IMR-90 (cell line): ENCODE data around the gene QDPR. TPM values are rescaled to one million over a fixed set of nuclear protein-coding genes. Genes with fewer than 3 reads are reported as not detected.

Experiments used
- ATAC-seq: fragments of 200-7000 bp; cut with Tn5 transposase; 2 replicates; pipeline ENCODE4 v1.9.1; 2020; ENCODE audit warnings: low read depth, mild to moderate bottlenecking, moderate library complexity
- BruUV-seq: library from RNA; stranded (reverse); fragments of 400-500 nt; replicated peaks from 2 replicates; lab custom pipeline; 2021; lab: Mats Ljungman, UMichigan
- CTCF ChIA-PET: fragments of 300-600 bp; formaldehyde crosslinking; extraction: SDS; loops from one replicate; lab custom pipeline; 2021; ENCODE audit warnings: antibody characterized with exemption; lab: Yijun Ruan, JAX
- POLR2A ChIA-PET: fragments of 300-600 bp; sonication (Branson Sonifier 250); formaldehyde crosslinking; loops from one replicate; lab custom pipeline; 2022; ENCODE audit warnings: antibody characterized with exemption; ENCODE audit not compliant: unreplicated experiment; lab: Charles Lee
- DNase-seq: peaks from one replicate; pipeline ENCODE4 v3.0.0; 2013
- H2AFZ ChIP-seq: replicated peaks from 2 replicates; pipeline ENCODE3; 2013; ENCODE audit warnings: low read length, mild to moderate bottlenecking; ENCODE audit not compliant: poor library complexity
- H2AK5ac ChIP-seq: 2 replicates; pipeline ENCODE4 v1.6.1; 2013; ENCODE audit warnings: low read depth, low read length, inconsistent platforms
- H2AK9ac ChIP-seq: replicated peaks from 2 replicates; pipeline ENCODE3; 2013; ENCODE audit warnings: mild to moderate bottlenecking, low read depth, low read length, moderate library complexity; ENCODE audit not compliant: poor library complexity
- H2BK120ac ChIP-seq: 2 replicates; pipeline ENCODE4 v1.6.1; 2013; ENCODE audit warnings: low read depth, low read length, inconsistent platforms
- H2BK15ac ChIP-seq: 3 replicates; pipeline ENCODE4 v1.6.1; 2013; ENCODE audit warnings: low read depth, low read length, inconsistent platforms
- H2BK20ac ChIP-seq: 2 replicates; pipeline ENCODE4 v1.6.1; 2013; ENCODE audit warnings: low read depth, mild to moderate bottlenecking, inconsistent platforms, low read length, moderate library complexity
- H2BK5ac ChIP-seq: 2 replicates; pipeline ENCODE4 v1.6.1; 2013; ENCODE audit warnings: mild to moderate bottlenecking, low read depth, low read length, inconsistent platforms; ENCODE audit not compliant: poor library complexity, severe bottlenecking
- H3K14ac ChIP-seq: replicated peaks from 2 replicates; pipeline ENCODE4 v1.6.1; 2013; ENCODE audit warnings: low read depth, low read length, inconsistent platforms
- H3K18ac ChIP-seq: 2 replicates; pipeline ENCODE4 v1.6.1; 2013; ENCODE audit warnings: low read depth, low read length, control low read depth
- H3K23ac ChIP-seq: 2 replicates; pipeline ENCODE4 v1.6.1; 2013; ENCODE audit warnings: low read depth, low read length, inconsistent platforms
- H3K27ac ChIP-seq: 2 replicates; pipeline ENCODE4 v1.5.1; 2013; ENCODE audit warnings: mild to moderate bottlenecking, control low read depth, low read length; ENCODE audit not compliant: insufficient read depth
- H3K27me3 ChIP-seq: 2 replicates; pipeline ENCODE4 v1.6.1; 2013; ENCODE audit warnings: low read length; ENCODE audit not compliant: control insufficient read depth, insufficient read depth
- H3K36me3 ChIP-seq: 2 replicates; pipeline ENCODE4 v1.6.1; 2013; ENCODE audit warnings: low read length, mixed read lengths; ENCODE audit not compliant: control insufficient read depth, insufficient read depth
- H3K4ac ChIP-seq: 2 replicates; pipeline ENCODE4 v1.6.1; 2013; ENCODE audit warnings: low read depth, low read length, inconsistent platforms
- H3K4me1 ChIP-seq: 2 replicates; pipeline ENCODE4 v1.6.1; 2013; ENCODE audit warnings: low read length, mixed read lengths; ENCODE audit not compliant: control insufficient read depth, insufficient read depth
- H3K4me2 ChIP-seq: 2 replicates; pipeline ENCODE4 v1.6.1; 2013; ENCODE audit warnings: low read depth, mild to moderate bottlenecking, control low read depth, low read length, moderate library complexity
- H3K4me3 ChIP-seq: 2 replicates; pipeline ENCODE4 v1.5.1; 2013; ENCODE audit warnings: low read depth, mild to moderate bottlenecking, control low read depth, low read length, moderate library complexity; ENCODE audit not compliant: insufficient read depth
- H3K56ac ChIP-seq: 2 replicates; pipeline ENCODE4 v1.6.1; 2013; ENCODE audit warnings: low read length, inconsistent platforms; ENCODE audit not compliant: insufficient read depth; ENCODE audit errors: extremely low read depth
- H3K79me1 ChIP-seq, 2 experiments: 2 replicates each; pipeline ENCODE4 v1.6.1; 2013; ENCODE audit warnings: low read length in 2 of 2, inconsistent platforms in 1 of 2, low read depth in 1 of 2
- H3K9ac ChIP-seq: 2 replicates; pipeline ENCODE4 v1.6.1; 2013; ENCODE audit warnings: low read depth, low read length, control low read depth
- H3K9me1 ChIP-seq: 2 replicates; pipeline ENCODE4 v1.6.1; 2013; ENCODE audit warnings: low read length, inconsistent platforms; ENCODE audit not compliant: insufficient read depth
- H3K9me3 ChIP-seq: 2 replicates; pipeline ENCODE4 v1.6.1; 2013; ENCODE audit warnings: low read length; ENCODE audit not compliant: control insufficient read depth, insufficient read depth
- H4K20me1 ChIP-seq: 2 replicates; pipeline ENCODE4 v1.6.1; 2013; ENCODE audit warnings: low read length, inconsistent platforms; ENCODE audit not compliant: insufficient read depth
- H4K5ac ChIP-seq: 2 replicates; pipeline ENCODE4 v1.6.1; 2013; ENCODE audit warnings: mild to moderate bottlenecking, low read depth, low read length, control low read depth
- H4K8ac ChIP-seq, 2 experiments: 2 replicates each; pipeline ENCODE4 v1.6.1; 2013; ENCODE audit warnings: low read depth in 2 of 2, low read length in 2 of 2, control low read depth in 1 of 2, inconsistent platforms in 1 of 2
- H4K91ac ChIP-seq: 2 replicates; pipeline ENCODE4 v1.6.1; 2013; ENCODE audit warnings: low read depth, low read length, inconsistent platforms; ENCODE audit not compliant: insufficient read depth
- BHLHE40 ChIP-seq: fragments of 150-350 bp; IDR thresholded peaks from 2 replicates; pipeline ENCODE4 v1.6.1; 2016; ENCODE audit warnings: mild to moderate bottlenecking, low read depth, low read length
- CEBPB ChIP-seq: IDR thresholded peaks from 2 replicates; pipeline ENCODE4 v1.6.1; 2012; ENCODE audit warnings: low read depth, low read length, improper control_type of control experiment
- MAFK ChIP-seq: IDR thresholded peaks from 2 replicates; pipeline ENCODE4 v1.6.1; 2012; ENCODE audit warnings: low read depth, low read length, improper control_type of control experiment
- WGBS, 2 experiments: methylation state at CpG; one replicate each; pipeline versions ENCODE4 v1.1.5 to v1.1.7; 2013; ENCODE audit warnings: missing lambda C conversion rate in 2 of 2; ENCODE audit not compliant: insufficient read length in 1 of 2; ENCODE audit errors: extremely low coverage in 2 of 2; 5-methylcytosine and 5-hydroxymethylcytosine counted together
- dilution Hi-C: fragments of 300-500 bp; cut with HindIII; formaldehyde crosslinking; loops from one replicate; pipeline ENCODE4 v1.14.3; 2018; ENCODE audit warnings: low sequenced_read_pairs; ENCODE audit not compliant: unreplicated experiment
- in situ Hi-C: fragments of 300-500 bp; cut with MboI; formaldehyde crosslinking; loops from 3 replicates; pipeline ENCODE4 v1.14.3; 2019; ENCODE audit warnings: low sequenced_read_pairs, inconsistent platforms, mixed read lengths
- intact Hi-C: fragments of 100-400 bp; cut with micrococcal nuclease; formaldehyde crosslinking; loops from 2 replicates; pipeline ENCODE4 v1.10.0; 2022
- polyA plus RNA-seq, 3 experiments: library from polyadenylated mRNA; depleted of rRNA; stranded (reverse); fragments of >200 nt; gene quantifications; 2 replicates each; pipeline ENCODE4 v1.2.3, GENCODE V29; 2012; ENCODE audit warnings: low replicate concordance in 1 of 3
- total RNA-seq: library from RNA; depleted of rRNA; stranded (reverse); fragments of >200 nt; gene quantifications from 2 replicates; pipeline ENCODE4 v1.2.3, GENCODE V29; 2012

QDPR gene
- total and polyA plus RNA-seq, 2 of the 4 experiments (the other 2 are of a cell fraction) = 10.4 to 31.1 TPM

DNA sequence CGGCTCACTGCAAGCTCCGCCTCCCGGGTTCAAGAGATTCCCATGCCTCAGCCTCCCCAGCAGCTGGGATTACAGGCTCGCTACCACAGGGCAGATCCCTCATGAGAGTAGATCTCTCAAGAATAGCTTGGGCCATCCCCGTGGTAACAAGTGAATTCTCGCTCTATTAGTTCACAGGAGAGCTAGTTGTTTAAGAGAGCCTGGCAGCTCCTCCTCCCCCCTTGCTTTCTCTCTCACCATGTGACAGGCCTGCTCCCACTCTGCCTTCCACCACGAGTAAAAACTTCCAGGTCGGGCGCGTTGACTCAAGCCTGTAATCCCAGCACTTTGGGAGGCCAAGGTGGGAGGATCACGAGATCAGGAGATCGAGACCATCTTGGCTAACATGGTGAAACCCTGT, 34.8 kb upstream of the QDPR start:
- POLR2A ChIA-PET = no interaction called here
- BruUV-seq = no TSS peak
- in situ Hi-C loops = loop anchor here (5.0 kb wide), 1 partner anchor 1046 kb away; no protein-coding TSS in a partner anchor

More for the DNA sequence above, 34.8 kb upstream of the QDPR start:
- 100% methylated on average over 2 of the region's 12 CpGs; no CpG with 5 or more reads in 1 of the 2 experiments for WGBS, 2 experiments
- Histone ChIP-seq H2BK15ac (no peak overlapping the region), H3K18ac (no peak overlapping the region), H3K9me3 (no peaks in the 10 kb centered on the region), H2AK9ac (no peak overlapping the region), H3K36me3 (no peaks in the 10 kb centered on the region), H4K8ac (no peak overlapping the region), H2AK5ac (no peak overlapping the region), H3K4ac (no peak overlapping the region), H2AFZ (no peak overlapping the region), H3K23ac (no peak overlapping the region), H2BK20ac (no peak overlapping the region), H3K14ac (no peak overlapping the region), H3K79me1 (no peaks in the 10 kb centered on the region), H3K27me3 (no peaks in the 10 kb centered on the region), H4K5ac (no peak overlapping the region), H3K9ac (no peak overlapping the region), H3K4me3 (no peak overlapping the region), H3K27ac (no peak overlapping the region), H3K4me2 (no peak overlapping the region), H3K56ac (no peak overlapping the region), H4K91ac (no peak overlapping the region), H2BK5ac (no peak overlapping the region), H4K20me1 (no peaks in the 10 kb centered on the region), H3K4me1 (peaks cover 1% of the 10 kb centered on the region; the same call in 1 of the 2 replicates), H2BK120ac (no peak overlapping the region), H3K9me1 (no peaks in the 10 kb centered on the region)
- TF ChIP-seq MAFK (no peak), CEBPB (no peak), BHLHE40 (no peak)
- DNase-seq = no peak
- intact Hi-C loops (no loop called here), dilution Hi-C loops (no loop called here)
- CTCF ChIA-PET = no interaction called here
- ATAC-seq = no peak
